Endothelial cell of umbilical vein (primary cell): ENCODE data around the gene NSG2. TPM values are rescaled to one million over a fixed set of nuclear protein-coding genes. Genes with fewer than 3 reads are reported as not detected.
"Not testable (repeated sequence)": the region's sequence is repeated elsewhere in the genome, so short reads cannot be mapped to it uniquely, and the experiment has no call there.

Experiments used
- BruUV-seq: library from RNA; stranded (reverse); fragments of 400-500 nt; replicated peaks from 2 replicates; lab custom pipeline; 2021; lab: Mats Ljungman, UMichigan
- CTCF ChIA-PET: fragments of 300-600, 350-600 bp; sonication (Branson Sonifier 250); formaldehyde crosslinking; loops from one replicate; lab custom pipeline; 2021; ENCODE audit warnings: antibody characterized with exemption, inconsistent platforms; lab: Charles Lee
- POLR2A ChIA-PET: fragments of 300-600, 350-600 bp; sonication (Branson Sonifier 250); formaldehyde crosslinking; loops from one replicate; lab custom pipeline; 2021; ENCODE audit warnings: antibody characterized with exemption, inconsistent platforms; lab: Charles Lee
- DNase-seq: peaks from one replicate; pipeline ENCODE4 v3.0.0-alpha.2; 2011; ENCODE audit warnings: low read depth, low spot score
- FAIRE-seq: peaks from 2 replicates; lab custom pipeline; 2011; peaks lifted over from hg19 to GRCh38; lab: Jason Lieb, UNC
- H2AFZ ChIP-seq: 2 replicates; pipeline ENCODE4 v1.6.0; 2012; ENCODE audit warnings: low read depth, low read length, control low read depth, inconsistent platforms
- H3K27ac ChIP-seq: 2 replicates; pipeline ENCODE4 v1.5.1; 2011; ENCODE audit warnings: low read depth, mild to moderate bottlenecking, control low read depth, low read length, moderate library complexity; ENCODE audit not compliant: insufficient read depth
- H3K27me3 ChIP-seq, 2 experiments: 2 replicates each; pipeline versions ENCODE4 v1.6.0 to v1.6.1; 2011; ENCODE audit warnings: low read length in 2 of 2, mixed read lengths in 1 of 2; ENCODE audit not compliant: control insufficient read depth in 2 of 2, insufficient read depth in 2 of 2
- H3K36me3 ChIP-seq, 2 experiments: 2 replicates in 1 of 2; 3 replicates in 1 of 2; pipeline ENCODE4 v1.5.1; 2011; ENCODE audit warnings: low read length in 2 of 2, mild to moderate bottlenecking in 1 of 2, moderate library complexity in 1 of 2; ENCODE audit not compliant: control insufficient read depth in 2 of 2, insufficient read depth in 2 of 2; ENCODE audit errors: extremely low read depth in 1 of 2
- H3K4me1 ChIP-seq: 3 replicates; pipeline ENCODE4 v1.5.1; 2011; ENCODE audit warnings: mild to moderate bottlenecking, low read length; ENCODE audit not compliant: control insufficient read depth, insufficient read depth; ENCODE audit errors: extremely low read depth
- H3K4me2 ChIP-seq: 2 replicates; pipeline ENCODE4 v1.6.1; 2011; ENCODE audit warnings: low read length, control low read depth, mixed read lengths; ENCODE audit not compliant: insufficient read depth
- H3K4me3 ChIP-seq, 3 experiments: fragments of 200-600 bp in 1 of 3; sonication (generic), shearing (Covaris generic) in 1 of 3; replicated peaks in 1 of 3; 2 replicates each; pipeline ENCODE4 v1.5.1; 2011 to 2016; ENCODE audit warnings: control low read depth in 3 of 3, low read length in 3 of 3, mild to moderate bottlenecking in 2 of 3, inconsistent platforms in 1 of 3, low read depth in 1 of 3, moderate library complexity in 1 of 3; ENCODE audit not compliant: insufficient read depth in 1 of 3
- H3K79me2 ChIP-seq: 2 replicates; pipeline ENCODE4 v1.6.0; 2012; ENCODE audit warnings: low read length, inconsistent platforms; ENCODE audit not compliant: control insufficient read depth, insufficient read depth
- H3K9ac ChIP-seq: replicated peaks from 2 replicates; pipeline ENCODE3; 2011; ENCODE audit warnings: low read length, control low read depth; ENCODE audit not compliant: insufficient read depth; ENCODE audit errors: extremely low read depth
- H3K9me1 ChIP-seq: replicated peaks from 3 replicates; pipeline ENCODE4 v1.6.0; 2011; ENCODE audit warnings: mild to moderate bottlenecking, low read length; ENCODE audit not compliant: control insufficient read depth, insufficient read depth; ENCODE audit errors: extremely low read depth
- H3K9me3 ChIP-seq: replicated peaks from 2 replicates; pipeline ENCODE4 v1.5.1; 2012; ENCODE audit warnings: low read length, inconsistent platforms; ENCODE audit not compliant: control insufficient read depth, insufficient read depth
- H4K20me1 ChIP-seq: replicated peaks from 2 replicates; pipeline ENCODE3; 2011; ENCODE audit warnings: mild to moderate bottlenecking, low read length; ENCODE audit not compliant: control insufficient read depth, insufficient read depth; ENCODE audit errors: extremely low read depth
- CTCF ChIP-seq, 2 donors: IDR thresholded peaks; 1 replicate in 1 of 2; 2 replicates in 1 of 2; pipeline ENCODE4 v1.5.1; 2011; ENCODE audit warnings: low read length in 2 of 2, mild to moderate bottlenecking in 2 of 2, moderate library complexity in 2 of 2, control low read depth in 1 of 2, inconsistent platforms in 1 of 2, low read depth in 1 of 2; ENCODE audit not compliant: insufficient read depth in 1 of 2; ENCODE audit errors: extremely low read depth in 1 of 2
- FOS ChIP-seq: IDR thresholded peaks from 2 replicates; pipeline ENCODE4 v1.6.1; 2011; ENCODE audit warnings: mild to moderate bottlenecking, low read length, moderate library complexity, borderline replicate concordance; ENCODE audit not compliant: insufficient read depth
- GATA2 ChIP-seq: IDR thresholded peaks from 2 replicates; pipeline ENCODE4 v1.7.0; 2011; ENCODE audit warnings: low read depth, mild to moderate bottlenecking, moderate library complexity, mixed read lengths, low read length; ENCODE audit not compliant: insufficient read length, insufficient read depth
- MYC ChIP-seq: IDR thresholded peaks from one replicate; pipeline ENCODE4 v1.6.1; 2011; ENCODE audit warnings: mild to moderate bottlenecking, low read depth, low read length
- POLR2AphosphoS5 ChIP-seq: IDR thresholded peaks from 2 replicates; pipeline ENCODE4 v1.6.1; 2012; ENCODE audit warnings: low read depth, mild to moderate bottlenecking, control low read depth, low read length, moderate library complexity; ENCODE audit not compliant: insufficient read depth
- dilution Hi-C: fragments of 300-500 bp; cut with MboI; formaldehyde crosslinking; loops from one replicate; pipeline ENCODE4 v1.15.0; 2019; ENCODE audit warnings: low sequenced_read_pairs; ENCODE audit not compliant: extremely low pct_ligation_motif_present
- intact Hi-C: fragments of 100-400 bp; cut with micrococcal nuclease; formaldehyde crosslinking; loops from one replicate; pipeline ENCODE4 v1.10.0; 2022
- polyA plus RNA-seq, 4 experiments: library from polyadenylated mRNA; depleted of rRNA in 3 of 4; stranded (reverse) in 3 of 4; unstranded in 1 of 4; fragments of >200 nt; gene quantifications; 2 replicates each; pipeline versions ENCODE4 v1.2.1 to v1.2.3, GENCODE V29; 2011 to 2012; ENCODE audit warnings: missing spikeins in 1 of 4
- total RNA-seq: library from RNA; stranded (reverse); gene quantifications from 2 replicates; pipeline ENCODE4 v1.2.3, GENCODE V29; 2021

The NSG2 gene
- total and polyA plus RNA-seq, 2 donors (not counting 3 experiments of a cell fraction or from before 2014, with no cell fraction given), result not detected

DNA sequence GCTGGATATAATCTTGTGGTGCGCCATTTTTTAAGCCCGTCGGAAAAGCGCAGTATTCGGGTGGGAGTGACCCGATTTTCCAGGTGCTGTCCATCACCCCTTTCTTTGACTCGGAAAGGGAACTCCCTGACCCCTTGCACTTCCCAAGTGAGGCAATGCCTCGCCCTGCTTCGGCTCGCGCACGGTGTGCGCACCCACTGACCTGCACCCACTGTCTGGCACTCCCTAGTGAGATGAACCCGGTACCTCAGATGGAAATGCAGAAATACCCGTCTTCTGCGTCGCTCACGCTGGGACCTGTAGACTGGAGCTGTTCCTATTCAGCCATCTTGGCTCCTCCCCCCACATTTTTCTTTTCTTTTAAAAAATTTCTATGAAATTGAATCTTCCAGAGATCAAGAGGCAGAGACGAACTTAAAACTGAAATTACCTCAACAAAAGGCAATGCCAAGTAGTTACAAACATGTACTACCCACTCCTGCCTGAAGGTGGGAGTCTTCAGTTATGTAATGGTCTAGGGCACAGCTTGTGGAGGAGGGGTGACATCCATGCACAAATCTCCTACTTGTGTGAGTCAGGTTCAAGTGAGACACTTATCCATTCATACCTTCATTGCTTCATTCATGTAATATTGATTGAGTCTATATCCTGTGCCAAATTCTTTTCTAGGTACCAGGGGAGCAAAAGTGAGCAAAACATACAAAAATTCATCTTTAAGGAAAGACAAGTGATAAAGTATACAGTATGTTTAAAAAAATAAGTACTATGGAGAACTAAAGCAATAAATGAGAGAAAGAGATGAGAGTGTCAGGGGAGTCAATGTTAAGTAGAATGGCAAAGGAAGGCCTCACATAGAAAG lies 25.2 kb upstream of the NSG2 start:
- peak; percentile 12 for DNase-seq
- POLR2A ChIA-PET, H2AFZ ChIP-seq, dilution Hi-C loops, H3K27ac ChIP-seq, H3K4me3 ChIP-seq, H3K79me2 ChIP-seq, H3K4me1 ChIP-seq, H3K36me3 ChIP-seq, H3K9ac ChIP-seq, H3K4me2 ChIP-seq, H3K9me1 ChIP-seq, H3K9me3 ChIP-seq, BruUV-seq, H3K27me3 ChIP-seq, H4K20me1 ChIP-seq, FAIRE-seq: not testable (repeated sequence)
- intact Hi-C loops, result loop anchor here (1.0 kb wide), 1 partner anchor 292 kb away; no protein-coding TSS in a partner anchor
- peak; percentile 22 for TF ChIP-seq CTCF (IDR thresholded peaks at IDR 0.05; ENCODE audit: extremely low read depth in 1 of 2, insufficient read depth in 1 of 2, low read depth in 1 of 2, low read length in 2 of 2)
- CTCF ChIA-PET, result interaction anchor here (2.2 kb wide), 1 partner anchor 292 kb away, joined by 8 read pairs; no protein-coding TSS in a partner anchor

DNA sequence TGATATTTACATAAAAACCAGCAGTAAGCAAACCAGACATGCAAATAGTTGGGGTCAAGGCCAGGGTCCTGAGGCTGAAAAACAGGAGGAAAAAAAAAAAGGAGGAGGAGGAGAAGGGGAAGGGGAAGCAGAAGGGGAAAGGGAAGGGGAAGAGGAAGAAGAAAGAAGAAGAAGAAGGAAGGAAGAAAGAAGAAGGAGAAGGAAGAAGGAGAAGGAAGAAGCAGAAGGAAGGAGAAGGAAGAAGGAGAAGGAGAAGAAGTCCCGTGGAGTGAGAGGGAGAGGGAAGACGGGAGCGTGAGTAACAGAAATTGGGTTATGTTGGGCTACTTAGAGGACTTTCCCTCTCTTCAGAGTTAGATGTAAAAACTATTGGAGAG lies 24.6 kb upstream of the NSG2 start:
- ChIA-PET CTCF (interaction anchor here (2.2 kb wide), 1 partner anchor 291 kb away, joined by 8 read pairs; no protein-coding TSS in a partner anchor), POLR2A (no interaction called here)
- DNase-seq, result no peak
- H3K9me1 ChIP-seq, result no peaks in the 10 kb centered on the region
- H3K9me3 ChIP-seq, result no peaks in the 10 kb centered on the region
- no peaks in the 10 kb centered on the region for H4K20me1 ChIP-seq
- H3K27ac ChIP-seq, result no peak overlapping the region
- no peak overlapping the region for H2AFZ ChIP-seq
- intact Hi-C loops (loop anchor here (1.0 kb wide), 1 partner anchor 291 kb away; no protein-coding TSS in a partner anchor), dilution Hi-C loops (no loop called here)
- BruUV-seq, result no TSS peak
- H3K9ac ChIP-seq, result no peak overlapping the region
- no peak for TF ChIP-seq CTCF (IDR thresholded peaks at IDR 0.05; ENCODE audit: extremely low read depth in 1 of 2, insufficient read depth in 1 of 2, low read depth in 1 of 2, low read length in 2 of 2)
- no peak for TF ChIP-seq FOS
- TF ChIP-seq MYC, result no peak
- TF ChIP-seq GATA2, result no peak
- no peak for TF ChIP-seq POLR2AphosphoS5
- no peak overlapping the region for H3K4me2 ChIP-seq
- H3K4me1 ChIP-seq, result no peaks in the 10 kb centered on the region
- no peaks in the 10 kb centered on the region for H3K79me2 ChIP-seq
- FAIRE-seq, result no peak
- no peaks in the 10 kb centered on the region for H3K36me3 ChIP-seq
- H3K4me3 ChIP-seq, result no peak overlapping the region
- no peaks in the 10 kb centered on the region for H3K27me3 ChIP-seq
